ENCODE data around the gene JAKMIP2. TPM values are rescaled to one million over a fixed set of nuclear protein-coding genes. Genes with fewer than 3 reads are reported as not detected.
A peak's percentile ranks its signal among the peaks of the same experiment; 100 is the strongest.

JAKMIP2 gene
- total and polyA plus RNA-seq, 8 donors = 0.73 to 11.7 (median 8.1) TPM

DNA sequence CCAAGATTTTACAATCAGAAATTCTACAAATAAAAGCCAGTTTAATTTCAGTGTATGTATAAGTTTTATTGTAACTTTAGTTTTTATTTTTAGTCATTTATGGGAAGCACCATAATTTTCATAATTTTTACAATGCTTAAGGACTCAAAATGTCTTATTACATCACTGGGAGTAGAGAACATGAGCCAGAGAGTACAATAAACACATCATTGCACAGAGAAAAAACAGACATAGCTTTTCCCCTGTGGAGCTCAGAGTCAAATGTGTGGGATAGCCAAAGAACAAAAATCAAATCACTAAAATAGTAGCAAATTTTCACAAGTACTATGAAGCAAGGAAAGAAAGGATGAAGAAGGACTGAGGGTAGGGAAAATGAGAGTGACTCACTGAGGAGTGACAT, 5.5 kb upstream of the JAKMIP2 start:
- Histone ChIP-seq H3K27me3 (peaks cover 0 to 3% of the 10 kb centered on the region in 2 donors), H3K27ac (no peak overlapping the region), H3K4me1 (peaks cover 0 to 1% of the 10 kb centered on the region in 2 donors), H3K4me3 (no peak overlapping the region), H3K9me3 (no peaks in the 10 kb centered on the region), H3K36me3 (no peaks in the 10 kb centered on the region)
- intact Hi-C loops (cut with DNase I) = no loop called here
- no peak for ATAC-seq
- TF ChIP-seq, protein P1, sequence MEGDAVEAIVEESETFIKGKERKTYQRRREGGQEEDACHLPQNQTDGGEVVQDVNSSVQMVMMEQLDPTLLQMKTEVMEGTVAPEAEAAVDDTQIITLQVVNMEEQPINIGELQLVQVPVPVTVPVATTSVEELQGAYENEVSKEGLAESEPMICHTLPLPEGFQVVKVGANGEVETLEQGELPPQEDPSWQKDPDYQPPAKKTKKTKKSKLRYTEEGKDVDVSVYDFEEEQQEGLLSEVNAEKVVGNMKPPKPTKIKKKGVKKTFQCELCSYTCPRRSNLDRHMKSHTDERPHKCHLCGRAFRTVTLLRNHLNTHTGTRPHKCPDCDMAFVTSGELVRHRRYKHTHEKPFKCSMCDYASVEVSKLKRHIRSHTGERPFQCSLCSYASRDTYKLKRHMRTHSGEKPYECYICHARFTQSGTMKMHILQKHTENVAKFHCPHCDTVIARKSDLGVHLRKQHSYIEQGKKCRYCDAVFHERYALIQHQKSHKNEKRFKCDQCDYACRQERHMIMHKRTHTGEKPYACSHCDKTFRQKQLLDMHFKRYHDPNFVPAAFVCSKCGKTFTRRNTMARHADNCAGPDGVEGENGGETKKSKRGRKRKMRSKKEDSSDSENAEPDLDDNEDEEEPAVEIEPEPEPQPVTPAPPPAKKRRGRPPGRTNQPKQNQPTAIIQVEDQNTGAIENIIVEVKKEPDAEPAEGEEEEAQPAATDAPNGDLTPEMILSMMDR (IDR thresholded peaks at IDR 0.05) = no peak
- no peak for DNase-seq

DNA sequence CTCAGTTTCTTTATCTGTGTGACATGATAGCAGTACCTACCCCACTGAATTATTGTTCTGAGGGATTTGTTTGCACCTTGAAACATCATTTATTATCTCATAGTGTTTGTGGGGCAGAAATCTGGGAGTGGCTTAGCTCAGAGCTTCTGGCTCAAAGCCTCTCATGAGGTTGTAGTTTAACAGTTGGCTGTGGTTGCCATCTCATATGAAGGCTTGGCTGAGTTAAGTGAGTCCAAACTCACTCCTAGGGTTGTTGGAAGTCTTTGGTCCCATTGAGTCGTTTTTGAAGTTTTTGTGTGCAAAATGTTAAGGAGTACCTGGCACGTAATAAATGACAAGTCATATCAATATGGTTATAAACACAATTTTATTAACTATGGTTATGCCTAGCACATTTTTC, 3.6 kb upstream of the JAKMIP2 start:
- no peak overlapping the region for H3K4me3 ChIP-seq
- intact Hi-C loops (cut with DNase I) = no loop called here
- no peaks in the 10 kb centered on the region for H3K9me3 ChIP-seq
- DNase-seq = no peak
- no peaks in the 10 kb centered on the region for H3K36me3 ChIP-seq
- H3K4me1 ChIP-seq = peaks cover 0 to 7% of the 10 kb centered on the region in 2 donors
- no peak for ATAC-seq
- peaks cover 0 to 15% of the 10 kb centered on the region in 2 donors for H3K27me3 ChIP-seq
- no peak overlapping the region for H3K27ac ChIP-seq
- TF ChIP-seq, protein P1 (IDR thresholded peaks at IDR 0.05) = no peak

DNA sequence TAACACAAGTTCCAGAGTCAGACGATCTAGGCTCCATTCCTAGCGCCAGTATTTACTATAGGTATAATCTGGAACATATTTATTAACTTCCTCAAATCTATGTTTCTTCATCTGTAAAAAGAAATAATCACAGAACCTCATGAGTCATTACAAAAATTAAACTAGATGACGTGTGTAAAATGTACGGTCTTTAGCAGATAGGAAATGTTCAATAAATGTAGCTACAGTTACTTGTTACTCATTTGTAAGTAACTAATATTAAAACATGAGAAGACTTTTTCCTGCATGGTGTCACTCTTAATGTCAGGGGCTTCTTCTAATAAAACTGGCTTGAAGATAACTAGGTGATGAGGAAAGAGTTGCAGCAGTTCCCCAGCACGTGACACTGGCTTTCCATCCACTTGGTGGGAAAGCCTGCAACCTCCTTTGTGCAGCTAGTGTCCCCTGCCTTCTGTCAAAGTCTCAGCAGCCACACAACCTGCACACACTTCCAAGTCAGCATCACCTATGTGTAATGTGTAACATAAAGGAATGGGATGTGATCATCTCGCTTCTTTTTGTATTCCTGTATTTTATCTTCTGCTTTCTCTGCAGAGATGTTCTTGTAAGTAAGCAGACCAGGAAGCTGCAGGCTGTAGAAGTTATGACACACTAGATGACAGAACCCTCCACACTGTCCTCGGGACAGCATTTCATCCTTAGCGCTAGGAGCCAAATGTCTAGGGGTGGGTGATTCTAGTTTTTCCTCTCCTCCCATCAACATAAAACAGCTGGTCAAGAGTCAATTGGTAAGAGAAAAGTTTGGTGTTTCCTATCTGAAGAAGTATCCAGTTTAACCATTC, 1.8 kb upstream of the JAKMIP2 start:
- Histone ChIP-seq H3K4me1 (peaks cover 0 to 7% of the 10 kb centered on the region in 2 donors), H3K4me3 (no peak overlapping the region), H3K36me3 (no peaks in the 10 kb centered on the region), H3K27me3 (peaks cover 0 to 15% of the 10 kb centered on the region in 2 donors), H3K27ac (no peak overlapping the region), H3K9me3 (no peaks in the 10 kb centered on the region)
- peak; percentile 18 for ATAC-seq
- TF ChIP-seq, protein P1 (IDR thresholded peaks at IDR 0.05) = no peak
- peak in 2 of 4 donors; percentile 63 to 77 for DNase-seq
- intact Hi-C loops (cut with DNase I) = no loop called here

DNA sequence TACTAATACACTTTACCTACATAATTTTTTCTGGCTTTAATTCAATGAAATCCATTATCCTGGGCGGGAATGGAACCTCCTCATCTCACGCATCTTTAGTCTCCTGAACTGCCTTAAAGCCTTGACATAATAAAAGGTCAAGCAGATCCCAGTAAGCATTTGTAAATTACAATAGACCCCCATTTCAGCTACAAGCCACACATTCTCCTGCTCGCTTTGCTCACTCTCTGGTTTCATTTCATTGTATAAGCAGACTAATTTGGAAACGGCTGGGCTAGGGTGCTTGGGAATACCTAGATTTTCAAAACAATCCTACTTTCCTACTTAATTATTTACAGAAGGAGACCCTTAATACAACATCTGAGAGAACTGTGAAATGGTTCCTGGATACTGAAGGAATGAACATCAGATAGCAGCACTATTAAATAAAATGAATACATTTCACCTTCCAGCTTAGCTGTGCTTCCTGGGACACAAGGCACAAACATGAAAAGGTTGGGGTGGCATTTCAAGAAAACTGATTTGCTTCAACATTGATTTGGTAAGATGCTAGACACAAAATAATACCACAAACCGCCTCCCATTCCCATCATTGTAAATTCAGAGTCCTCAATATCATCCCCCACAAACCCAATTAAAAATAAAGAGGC, 1.5 kb downstream of the JAKMIP2 start:
- no peak for ATAC-seq
- intact Hi-C loops (cut with DNase I) = no loop called here
- no peak for DNase-seq

More for the DNA sequence above, 1.5 kb downstream of the JAKMIP2 start:
- Histone ChIP-seq H3K27me3 (peaks cover 0 to 15% of the 10 kb centered on the region in 2 donors), H3K36me3 (no peaks in the 10 kb centered on the region), H3K4me1 (peaks cover 0 to 7% of the 10 kb centered on the region in 2 donors), H3K4me3 (peak overlapping the region in 1 of 2 donors; percentile 36), H3K27ac (no peak overlapping the region), H3K9me3 (no peaks in the 10 kb centered on the region)
- TF ChIP-seq, protein P1 (IDR thresholded peaks at IDR 0.05) = no peak

Data from left lung (tissue), 10 donors.